GM12878 (cell line): ENCODE measurements around the gene CCNL2. TPM values are rescaled to one million over a fixed set of nuclear protein-coding genes. Genes with fewer than 3 reads are reported as not detected.

Experiments used
- ATAC-seq: fragments of 200-7000 bp; cut with Tn5 transposase; 3 replicates; pipeline ENCODE4 v1.9.1; 2020; ENCODE audit warnings: mild to moderate bottlenecking, moderate library complexity
- BruUV-seq: library from RNA; stranded (reverse); fragments of 400-500 nt; replicated peaks from 2 replicates; lab custom pipeline; 2021; lab: Mats Ljungman, UMichigan
- CTCF ChIA-PET: fragments of 300-600 bp; sonication (Branson Sonifier 250); formaldehyde crosslinking; extraction: SDS; loops from one replicate; lab custom pipeline; 2021; ENCODE audit warnings: inconsistent platforms; lab: Yijun Ruan, JAX
- POLR2A ChIA-PET: fragments of 350-600 bp; formaldehyde crosslinking; extraction: SDS; loops from one replicate; lab custom pipeline; 2021; ENCODE audit warnings: inconsistent platforms; lab: Charles Lee
- RAD21 ChIA-PET: fragments of 300-600 bp; sonication (Branson Sonifier 250); formaldehyde crosslinking; loops from one replicate; lab custom pipeline; 2023; ENCODE audit warnings: antibody characterized with exemption; ENCODE audit not compliant: unreplicated experiment; lab: Charles Lee
- SMC1A ChIA-PET: fragments of 300-600 bp; sonication (Branson Sonifier 250); formaldehyde crosslinking; loops from one replicate; lab custom pipeline; 2023; ENCODE audit not compliant: unreplicated experiment, uncharacterized antibody; lab: Charles Lee
- DNase-seq: peaks from one replicate; pipeline ENCODE4 v3.0.0-alpha.2; 2011; ENCODE audit warnings: low read depth, low spot score
- FAIRE-seq: peaks from 3 replicates; lab custom pipeline; 2011; peaks lifted over from hg19 to GRCh38; lab: Jason Lieb, UNC
- H2AFZ ChIP-seq: 2 replicates; pipeline ENCODE4 v1.6.0; 2011; ENCODE audit warnings: low read depth, low read length, control low read depth; ENCODE audit not compliant: control insufficient read depth
- H3K27ac ChIP-seq: 2 replicates; pipeline ENCODE4 v1.5.1; 2011; ENCODE audit warnings: control low read depth; ENCODE audit not compliant: control insufficient read depth, insufficient read depth
- H3K27me3 ChIP-seq, 2 experiments: replicated peaks in 1 of 2; 2 replicates each; pipeline versions ENCODE4 v1.6.0 to v1.6.1; 2011; ENCODE audit warnings: low read length in 1 of 2; ENCODE audit not compliant: control insufficient read depth in 2 of 2, insufficient read depth in 2 of 2
- H3K36me3 ChIP-seq, 2 experiments: 2 replicates each; pipeline ENCODE4 v1.5.1; 2011; ENCODE audit warnings: low read length in 1 of 2; ENCODE audit not compliant: control insufficient read depth in 2 of 2, insufficient read depth in 2 of 2
- H3K4me1 ChIP-seq: 2 replicates; pipeline ENCODE4 v1.6.1; 2011; ENCODE audit warnings: mild to moderate bottlenecking, low read length, moderate library complexity, mixed read lengths; ENCODE audit not compliant: control insufficient read depth, insufficient read depth
- H3K4me2 ChIP-seq: 2 replicates; pipeline ENCODE4 v1.6.0; 2011; ENCODE audit warnings: control low read depth; ENCODE audit not compliant: control insufficient read depth, insufficient read depth
- H3K4me3 ChIP-seq: fragments of 200-600 bp; sonication (generic); 2 replicates; pipeline ENCODE4 v1.5.1; 2016
- H3K79me2 ChIP-seq: 2 replicates; pipeline ENCODE4 v1.6.0; 2011; ENCODE audit warnings: low read length; ENCODE audit not compliant: control insufficient read depth, insufficient read depth
- H3K9ac ChIP-seq: 2 replicates; pipeline ENCODE4 v1.8.0; 2011; ENCODE audit warnings: low read length, control low read depth, mixed read lengths; ENCODE audit not compliant: control insufficient read depth, insufficient read depth
- H3K9me3 ChIP-seq: replicated peaks from 3 replicates; pipeline ENCODE4 v1.5.1; 2011; ENCODE audit warnings: mild to moderate bottlenecking, low read length; ENCODE audit not compliant: control insufficient read depth, insufficient read depth
- H4K20me1 ChIP-seq: 2 replicates; pipeline ENCODE4 v1.6.0; 2011; ENCODE audit not compliant: control insufficient read depth, insufficient read depth
- ATF3 ChIP-seq: IDR thresholded peaks from 2 replicates; pipeline ENCODE4 v1.6.1; 2011; ENCODE audit warnings: low read depth, mild to moderate bottlenecking, low read length, moderate library complexity, borderline replicate concordance; ENCODE audit errors: extremely low read depth
- CHD4 ChIP-seq: fragments of 200-600 bp; sonication (generic); IDR thresholded peaks from 2 replicates; pipeline ENCODE4 v1.6.1; 2016; ENCODE audit warnings: mild to moderate bottlenecking
- DPF2 ChIP-seq: fragments of 450-650 bp; IDR thresholded peaks from 2 replicates; pipeline ENCODE4 v1.6.1; 2017; ENCODE audit warnings: mild to moderate bottlenecking
- EED ChIP-seq: sonication (generic); IDR thresholded peaks from 2 replicates; pipeline ENCODE4 v1.6.1; 2016; ENCODE audit warnings: antibody characterized with exemption, low read depth
- ETV6 ChIP-seq, 2 experiments: fragments of 450-650 bp in 1 of 2; IDR thresholded peaks in 1 of 2; conservative IDR thresholded peaks in 1 of 2; 2 replicates each; pipeline ENCODE4 v1.6.1; 2014; ENCODE audit warnings: antibody characterized with exemption in 1 of 2, borderline replicate concordance in 1 of 2, low read depth in 1 of 2, mild to moderate bottlenecking in 1 of 2, moderate library complexity in 1 of 2
- JUNB ChIP-seq: IDR thresholded peaks from 2 replicates; pipeline ENCODE4 v1.6.1; 2016; ENCODE audit warnings: antibody characterized with exemption, mild to moderate bottlenecking
- MTA3 ChIP-seq: IDR thresholded peaks from 2 replicates; pipeline ENCODE4 v1.6.1; 2012; ENCODE audit warnings: low read length, inconsistent platforms, borderline replicate concordance
- MXI1 ChIP-seq: fragments of 150-350 bp; IDR thresholded peaks from 2 replicates; pipeline ENCODE4 v1.6.1; 2011; ENCODE audit warnings: low read depth, mild to moderate bottlenecking, inconsistent platforms, low read length, improper control_type of control experiment
- NFIC ChIP-seq: IDR thresholded peaks from 2 replicates; pipeline ENCODE4 v1.6.1; 2012; ENCODE audit warnings: low read depth, mild to moderate bottlenecking, inconsistent platforms, low read length, moderate library complexity
- PAX5 ChIP-seq: IDR thresholded peaks from 2 replicates; pipeline ENCODE4 v1.6.1; 2011; ENCODE audit warnings: low read depth, low read length, borderline replicate concordance
- RAD21 ChIP-seq: IDR thresholded peaks from 2 replicates; pipeline ENCODE4 v1.6.1; 2011; ENCODE audit warnings: mild to moderate bottlenecking, low read depth, low read length, moderate library complexity; ENCODE audit not compliant: insufficient read depth
- RAD51 ChIP-seq: fragments of 450-650 bp; IDR thresholded peaks from 2 replicates; pipeline ENCODE4 v1.6.1; 2016; ENCODE audit warnings: moderate library complexity, mild to moderate bottlenecking, inconsistent platforms
- SUZ12 ChIP-seq: fragments of 200-600 bp; sonication (generic); IDR thresholded peaks from one replicate; pipeline ENCODE4 v1.6.1; 2018; ENCODE audit warnings: antibody characterized with exemption, mild to moderate bottlenecking; ENCODE audit not compliant: unreplicated experiment
- TAF1 ChIP-seq: IDR thresholded peaks from 2 replicates; pipeline ENCODE4 v1.6.1; 2011; ENCODE audit warnings: mild to moderate bottlenecking, low read depth, low read length, borderline replicate concordance
- TCF3 ChIP-seq: IDR thresholded peaks from 2 replicates; pipeline ENCODE4 v1.6.1; 2012; ENCODE audit warnings: low read depth, mild to moderate bottlenecking, low read length, borderline replicate concordance; ENCODE audit not compliant: insufficient read depth
- WRNIP1 ChIP-seq: IDR thresholded peaks from 2 replicates; pipeline ENCODE4 v1.6.1; 2011; ENCODE audit warnings: low read depth, low read length, improper control_type of control experiment, borderline replicate concordance
- ZNF207 ChIP-seq: fragments of 450-650 bp; IDR thresholded peaks from 2 replicates; pipeline ENCODE4 v1.6.1; 2014; ENCODE audit warnings: antibody characterized with exemption, mild to moderate bottlenecking, borderline replicate concordance
- ZNF274 ChIP-seq: IDR thresholded peaks from one replicate; pipeline ENCODE4 v1.8.0; 2011; ENCODE audit not compliant: insufficient read length, insufficient read depth
- ZSCAN29 ChIP-seq: fragments of 450-650 bp; IDR thresholded peaks from 2 replicates; pipeline ENCODE4 v1.6.1; 2017; ENCODE audit warnings: mild to moderate bottlenecking, moderate library complexity
- WGBS: methylation state at CpG from one replicate; pipeline ENCODE4 v1.1.6; 2016; ENCODE audit warnings: low lambda C conversion rate; ENCODE audit not compliant: insufficient replicate concordance, insufficient coverage; ENCODE audit errors: missing lambda C conversion rate; 5-methylcytosine and 5-hydroxymethylcytosine counted together
- in situ Hi-C: fragments of 300-500 bp; cut with MboI; formaldehyde crosslinking; loops from 9 replicates; pipeline ENCODE4 v1.14.3; 2018; ENCODE audit warnings: mixed read lengths
- intact Hi-C: fragments of 100-400 bp; cut with micrococcal nuclease; formaldehyde crosslinking; loops from one replicate; pipeline ENCODE4 v1.14.2; 2022; ENCODE audit not compliant: unreplicated experiment
- polyA plus RNA-seq, 11 experiments: library from polyadenylated mRNA; depleted of rRNA in 4 of 11; unstranded in 6 of 11; stranded (reverse) in 5 of 11; fragments of >200 nt; fragmentation: Nextera tagmentation in 4 of 11; fragmentation: Illumina TruSeq in 1 of 11; extraction: Ambion mirVana in 4 of 11; extraction: Trizol in 1 of 11; gene quantifications; 1 replicate in 1 of 11; 2 replicates in 10 of 11; pipeline versions ENCODE4 v1.2.1 to v1.2.3, GENCODE V29; 2011 to 2016; ENCODE audit warnings: inconsistent platforms in 2 of 11, missing spikeins in 2 of 11, low read depth in 1 of 11
- total RNA-seq, 4 experiments: library from RNA; depleted of rRNA in 3 of 4; stranded (reverse); fragments of >200 nt in 3 of 4; fragmentation: Illumina TruSeq in 1 of 4; extraction: Trizol in 1 of 4; gene quantifications; 2 replicates each; pipeline versions ENCODE4 v1.2.1 to v1.2.3, GENCODE V29; 2013 to 2021

The CCNL2 gene
- total and polyA plus RNA-seq, 10 of the 15 experiments (the other 5 are each of a cell fraction or from before 2014, with no cell fraction given), result 2.1 to 143 (median 101) TPM

GRCh38 chr1:1425426-1425752 lies 26.3 kb upstream of the CCNL2 start:
- no peaks in the 10 kb centered on the region for H3K9me3 ChIP-seq
- no peak overlapping the region for H3K27ac ChIP-seq
- SMC1A ChIA-PET, result no interaction called here
- 83% methylated on average over 6 of the region's 12 CpGs for WGBS
- no peaks in the 10 kb centered on the region for H4K20me1 ChIP-seq
- peaks cover 0 to 2% of the 10 kb centered on the region in 2 experiments; a peak in 1 of 4 replicates for H3K27me3 ChIP-seq
- H3K9ac ChIP-seq, result no peak overlapping the region
- BruUV-seq, result no TSS peak
- intact Hi-C loops, result no loop called here
- TF ChIP-seq ZNF274, result no peak
- TF ChIP-seq MXI1, result no peak
- TF ChIP-seq ZNF207, result no peak
- TF ChIP-seq EED, result no peak
- no peak for TF ChIP-seq MTA3
- no peak for TF ChIP-seq SUZ12
- TF ChIP-seq PAX5, result no peak
- TF ChIP-seq CHD4, result no peak
- no peak for TF ChIP-seq DPF2
- TF ChIP-seq RAD51, result no peak
- no peak for TF ChIP-seq ATF3
- TF ChIP-seq TAF1, result no peak
- no peak for TF ChIP-seq WRNIP1
- no peak for TF ChIP-seq ETV6 (conservative IDR thresholded peaks at IDR 0.05 in 1 of 2, IDR thresholded peaks at IDR 0.05 in 1 of 2; ENCODE audit: borderline replicate concordance in 1 of 2, low read depth in 1 of 2)
- no peak for TF ChIP-seq ZSCAN29
- no peak for TF ChIP-seq RAD21
- no peak for TF ChIP-seq JUNB
- no peak for TF ChIP-seq NFIC
- no peak for TF ChIP-seq TCF3
- no peak overlapping the region for H3K4me3 ChIP-seq
- CTCF ChIA-PET, result interaction anchor here (1.1 kb wide), 1 partner anchor 11 kb away, joined by 3 read pairs; no protein-coding TSS in a partner anchor
- H2AFZ ChIP-seq, result no peak overlapping the region
- H3K4me2 ChIP-seq, result no peak overlapping the region
- H3K36me3 ChIP-seq, result no peaks in the 10 kb centered on the region
- H3K4me1 ChIP-seq, result peaks cover 3% of the 10 kb centered on the region; the same call in 1 of the 2 replicates
- in situ Hi-C loops, result no loop called here
- RAD21 ChIA-PET, result no interaction called here
- no peak for FAIRE-seq
- DNase-seq, result no peak
- POLR2A ChIA-PET, result no interaction called here
- no peak for ATAC-seq
- no peaks in the 10 kb centered on the region for H3K79me2 ChIP-seq
